Uterus (tissue), 4 donors: Measurements from ENCODE around the gene TM9SF3. TPM values are rescaled to one million over a fixed set of nuclear protein-coding genes. Genes with fewer than 3 reads are reported as not detected.

Source experiments
- DNase-seq, 2 donors: peaks; one replicate each; pipeline ENCODE4 v3.0.0-alpha.2; 2019 to 2020
- H3K27ac ChIP-seq, 2 donors: fragments of 200-600 bp; sonication (generic); 1 replicate in 1 of 2; 2 replicates in 1 of 2; pipeline ENCODE4 v1.5.1; 2016 to 2018
- H3K27me3 ChIP-seq, 2 donors: fragments of 200-600 bp; sonication (generic); one replicate each; pipeline ENCODE4 v1.5.1; 2018 to 2019; ENCODE audit warnings: control low read depth in 1 of 2
- H3K36me3 ChIP-seq, 2 donors: fragments of 200-600 bp; sonication (generic); one replicate each; pipeline ENCODE4 v1.5.1; 2019; ENCODE audit warnings: control low read depth in 1 of 2
- H3K4me1 ChIP-seq, 2 donors: fragments of 200-600 bp; sonication (generic); one replicate each; pipeline ENCODE4 v1.5.1; 2018 to 2019; ENCODE audit warnings: control low read depth in 1 of 2
- H3K4me3 ChIP-seq, 2 donors: fragments of 200-600 bp; sonication (generic); 1 replicate in 1 of 2; 2 replicates in 1 of 2; pipeline ENCODE4 v1.5.1; 2018 to 2019; ENCODE audit warnings: mild to moderate bottlenecking in 1 of 2
- H3K9me3 ChIP-seq, 2 donors: fragments of 200-600 bp; sonication (generic); one replicate each; pipeline ENCODE4 v1.5.1; 2019; ENCODE audit warnings: control low read depth in 1 of 2
- POLR2A ChIP-seq, 2 donors: fragments of 450-650 bp; IDR thresholded peaks; one replicate each; pipeline ENCODE4 v1.6.1; 2016; ENCODE audit warnings: antibody characterized with exemption in 2 of 2, mild to moderate bottlenecking in 1 of 2, moderate library complexity in 1 of 2
- intact Hi-C: fragments of 100-400 bp; cut with DNase I; formaldehyde crosslinking; loops from one replicate; pipeline ENCODE4 v1.15.1; 2023; ENCODE audit warnings: low total_unique reads
- total RNA-seq, 4 donors: library from RNA; depleted of rRNA in 3 of 4; stranded (reverse); fragments of >200 nt in 3 of 4; gene quantifications; one replicate each; pipeline versions ENCODE4 v1.1.0 to v1.2.4, GENCODE V29; 2014 to 2023
- TF ChIP-seq, protein P1 (sequence below), 4 experiments: fragments of 200-600 bp in 2 of 4; fragments of 450-650 bp in 2 of 4; sonication (generic) in 2 of 4; IDR thresholded peaks; one replicate each; pipeline ENCODE4 v1.5.1; 2016 to 2019; ENCODE audit warnings: antibody characterized with exemption in 4 of 4, mild to moderate bottlenecking in 2 of 4, moderate library complexity in 1 of 4
- donor health status: DM: yes; HTN: yes; CAD: no.

Gene TM9SF3
- total RNA-seq, 4 donors from 2014 or later: 86.8 to 210 (median 113) TPM

DNA sequence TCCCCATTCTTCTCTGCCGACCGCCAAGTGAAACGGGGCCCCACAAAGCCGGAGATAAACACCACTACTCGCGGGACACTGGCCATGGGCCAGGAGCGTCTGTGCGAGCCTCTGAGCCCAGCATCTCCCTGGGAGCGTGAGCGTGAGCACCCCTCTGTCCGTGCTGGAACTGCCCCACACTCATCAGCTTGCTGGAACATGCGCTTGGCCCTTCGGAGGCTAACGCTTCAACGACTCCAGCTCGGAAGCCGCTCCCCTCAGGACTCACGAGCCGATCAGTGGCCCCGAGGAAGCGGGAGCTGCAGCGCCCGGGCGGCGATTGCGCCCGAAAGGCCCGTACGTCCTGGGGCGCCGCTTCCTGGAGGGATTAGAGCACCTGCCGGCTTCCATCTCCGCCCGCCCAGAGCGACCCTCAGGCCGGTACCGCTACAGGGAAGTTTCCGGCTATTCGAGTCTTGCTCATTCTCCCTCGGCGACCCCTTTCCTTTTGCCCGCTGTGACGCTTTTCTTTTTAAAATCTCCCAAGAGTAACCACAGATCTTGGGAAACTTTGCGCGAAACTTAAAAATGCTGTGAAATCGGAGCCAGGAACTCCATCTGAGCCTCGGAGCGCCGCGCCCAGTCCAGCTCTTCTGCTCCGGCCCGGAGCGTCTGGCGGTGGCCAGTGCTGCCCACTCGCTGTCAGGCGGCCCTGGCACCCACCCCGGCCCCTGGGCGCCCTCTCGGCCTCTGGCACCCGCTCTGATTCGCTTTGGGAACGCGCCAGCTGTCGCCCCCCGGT lies 74.1 kb downstream of the TM9SF3 start:
- no peaks in the 10 kb centered on the region for H3K9me3 ChIP-seq
- DNase-seq: peak in 1 of 2 donors; percentile 28
- no peak for TF ChIP-seq POLR2A (IDR thresholded peaks at IDR 0.05)
- TF ChIP-seq, protein P1, sequence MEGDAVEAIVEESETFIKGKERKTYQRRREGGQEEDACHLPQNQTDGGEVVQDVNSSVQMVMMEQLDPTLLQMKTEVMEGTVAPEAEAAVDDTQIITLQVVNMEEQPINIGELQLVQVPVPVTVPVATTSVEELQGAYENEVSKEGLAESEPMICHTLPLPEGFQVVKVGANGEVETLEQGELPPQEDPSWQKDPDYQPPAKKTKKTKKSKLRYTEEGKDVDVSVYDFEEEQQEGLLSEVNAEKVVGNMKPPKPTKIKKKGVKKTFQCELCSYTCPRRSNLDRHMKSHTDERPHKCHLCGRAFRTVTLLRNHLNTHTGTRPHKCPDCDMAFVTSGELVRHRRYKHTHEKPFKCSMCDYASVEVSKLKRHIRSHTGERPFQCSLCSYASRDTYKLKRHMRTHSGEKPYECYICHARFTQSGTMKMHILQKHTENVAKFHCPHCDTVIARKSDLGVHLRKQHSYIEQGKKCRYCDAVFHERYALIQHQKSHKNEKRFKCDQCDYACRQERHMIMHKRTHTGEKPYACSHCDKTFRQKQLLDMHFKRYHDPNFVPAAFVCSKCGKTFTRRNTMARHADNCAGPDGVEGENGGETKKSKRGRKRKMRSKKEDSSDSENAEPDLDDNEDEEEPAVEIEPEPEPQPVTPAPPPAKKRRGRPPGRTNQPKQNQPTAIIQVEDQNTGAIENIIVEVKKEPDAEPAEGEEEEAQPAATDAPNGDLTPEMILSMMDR (IDR thresholded peaks at IDR 0.05): no peak
- no peaks in the 10 kb centered on the region for H3K36me3 ChIP-seq
- peaks cover 0 to 12% of the 10 kb centered on the region in 2 donors for H3K4me1 ChIP-seq
- H3K4me3 ChIP-seq: peak overlapping the region; percentile 31 to 49
- no peak overlapping the region for H3K27ac ChIP-seq
- intact Hi-C loops: loop anchor here (10.0 kb wide), 1 partner anchor 118 kb away; no protein-coding TSS in a partner anchor
- H3K27me3 ChIP-seq: no peaks in the 10 kb centered on the region

DNA sequence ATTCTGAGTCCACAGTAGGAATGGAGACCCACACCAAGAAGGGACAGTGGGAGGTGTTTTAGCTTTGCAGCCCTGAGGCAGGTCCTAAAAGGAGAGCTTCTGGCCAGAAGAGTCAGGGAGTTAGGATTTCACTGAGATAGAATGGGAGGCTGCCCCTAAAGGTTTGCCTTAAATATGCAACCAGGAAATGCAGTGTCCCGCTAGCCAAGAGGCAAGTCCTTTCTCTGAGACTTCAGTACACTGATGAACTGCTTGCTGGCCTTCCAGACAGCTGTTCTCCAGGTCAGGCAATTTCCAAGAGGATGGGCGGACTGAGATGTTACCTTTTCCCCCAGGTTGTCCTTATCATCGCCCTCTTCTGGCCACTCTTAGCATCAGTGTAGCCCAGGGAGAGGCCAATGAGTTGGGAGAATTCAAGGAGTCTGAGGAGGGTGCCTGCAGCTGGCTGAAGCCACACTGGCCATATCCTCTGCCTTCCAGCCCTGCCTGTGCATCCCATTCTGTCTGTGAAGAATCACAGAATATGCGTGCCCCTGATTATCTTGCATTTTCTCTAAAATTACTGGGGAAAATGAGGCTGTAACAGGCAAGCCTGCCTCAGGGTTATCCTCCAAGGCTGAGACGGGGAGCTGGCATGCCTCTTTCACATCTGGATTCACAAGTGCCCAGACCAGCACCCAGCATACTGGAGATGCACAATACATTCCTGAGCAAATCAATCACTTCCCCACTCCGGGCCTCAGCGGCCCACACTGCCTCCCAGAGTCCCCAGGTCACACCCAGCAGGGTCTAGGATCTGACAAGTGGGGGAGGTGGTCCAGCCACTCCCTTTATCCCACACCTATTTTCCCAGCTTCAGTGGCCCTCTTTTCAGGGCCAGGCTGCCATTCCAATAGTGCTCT lies 75.5 kb downstream of the TM9SF3 start:
- Histone ChIP-seq H3K4me1 (peaks cover 0 to 12% of the 10 kb centered on the region in 2 donors), H3K4me3 (no peak overlapping the region), H3K36me3 (no peaks in the 10 kb centered on the region), H3K9me3 (no peaks in the 10 kb centered on the region), H3K27ac (no peak overlapping the region), H3K27me3 (no peaks in the 10 kb centered on the region)
- no peak for DNase-seq
- no peak for TF ChIP-seq POLR2A (IDR thresholded peaks at IDR 0.05)
- TF ChIP-seq, protein P1 (IDR thresholded peaks at IDR 0.05): peak; percentile 18 to 37 (median 26)
- intact Hi-C loops: loop anchor here (10.0 kb wide), 1 partner anchor 116 kb away; no protein-coding TSS in a partner anchor

DNA sequence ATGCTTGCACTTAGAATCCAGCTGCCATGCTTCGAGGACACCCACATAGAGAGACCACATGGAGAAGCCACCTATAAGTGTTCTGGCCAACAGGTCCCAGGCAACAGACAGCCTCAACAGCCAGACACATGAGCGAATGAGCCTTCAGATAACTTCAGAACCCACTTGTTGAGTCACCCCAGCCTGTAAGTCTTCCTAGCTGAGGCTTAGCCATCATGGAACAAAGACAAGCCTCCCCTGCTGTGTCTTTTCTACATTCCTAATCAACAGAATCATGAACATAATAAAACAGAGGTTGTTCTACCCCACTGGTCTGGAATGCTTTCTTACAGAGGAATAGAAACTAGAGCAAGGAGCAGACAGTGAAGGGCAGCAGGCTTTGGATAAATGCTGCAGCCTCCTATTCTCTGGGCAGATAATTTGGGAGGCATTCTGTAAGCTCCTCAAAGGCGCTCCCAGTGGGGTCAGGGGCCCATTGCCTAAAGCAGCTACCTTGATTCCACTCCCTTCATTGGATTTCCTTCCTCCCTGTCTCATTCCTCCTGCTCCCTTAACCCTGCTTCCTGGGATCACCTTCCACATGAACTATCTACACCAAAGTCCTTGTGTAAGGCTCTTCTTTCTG lies 77.7 kb downstream of the TM9SF3 start:
- intact Hi-C loops: no loop called here

DNA sequence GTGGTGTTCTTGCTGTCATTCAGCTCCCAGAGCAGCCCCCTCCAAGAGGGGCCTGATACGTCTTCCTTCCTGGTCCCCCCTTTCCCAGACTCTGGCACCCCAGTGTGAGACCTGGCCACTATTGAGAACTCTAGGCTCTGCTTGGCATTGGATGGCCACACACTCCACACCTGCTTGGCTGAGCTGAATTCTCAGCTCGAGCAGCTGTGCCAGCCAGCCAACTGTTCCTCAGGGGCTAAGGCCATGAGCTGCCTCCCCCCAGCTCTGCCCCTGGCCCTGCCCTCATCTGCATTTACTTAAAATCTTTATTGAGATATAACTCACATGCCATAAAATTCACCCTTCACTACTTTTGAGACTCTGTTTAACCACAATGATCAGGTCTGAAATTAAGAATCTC lies 79.8 kb downstream of the TM9SF3 start:
- TF ChIP-seq, protein P1 (IDR thresholded peaks at IDR 0.05): no peak
- TF ChIP-seq POLR2A (IDR thresholded peaks at IDR 0.05): no peak
- H3K9me3 ChIP-seq: no peaks in the 10 kb centered on the region
- intact Hi-C loops: no loop called here
- H3K4me1 ChIP-seq: no peaks in the 10 kb centered on the region
- no peak for DNase-seq
- no peak overlapping the region for H3K27ac ChIP-seq
- H3K4me3 ChIP-seq: no peak overlapping the region
- H3K36me3 ChIP-seq: no peaks in the 10 kb centered on the region
- no peaks in the 10 kb centered on the region for H3K27me3 ChIP-seq

More for the DNA sequence above, 77.7 kb downstream of the TM9SF3 start:
- Histone ChIP-seq H3K4me1 (peaks cover 0 to 8% of the 10 kb centered on the region in 2 donors), H3K4me3 (no peak overlapping the region), H3K36me3 (no peaks in the 10 kb centered on the region), H3K27me3 (no peaks in the 10 kb centered on the region), H3K9me3 (no peaks in the 10 kb centered on the region), H3K27ac (no peak overlapping the region)
- DNase-seq: no peak
- no peak for TF ChIP-seq POLR2A (IDR thresholded peaks at IDR 0.05)
- TF ChIP-seq, protein P1 (IDR thresholded peaks at IDR 0.05): no peak
